OCI-LY1 (cell line): ENCODE measurements around the gene KCNE1.

Source experiments
- EZH2 ChIP-seq: fragments of 200-600 bp; sonication (generic), shearing (Covaris generic); IDR thresholded peaks from 2 replicates; pipeline ENCODE4 v1.8.0; 2017; ENCODE audit warnings: borderline replicate concordance, mixed run types, mild to moderate bottlenecking, antibody characterized with exemption, low read length, moderate library complexity, mixed read lengths
- TF ChIP-seq, protein P1 (sequence below): fragments of 200-600 bp; sonication (generic), shearing (Covaris generic); IDR thresholded peaks from 2 replicates; pipeline ENCODE4 v1.5.1; 2017; ENCODE audit warnings: mild to moderate bottlenecking, antibody characterized with exemption, low read length, moderate library complexity, mixed read lengths

DNA sequence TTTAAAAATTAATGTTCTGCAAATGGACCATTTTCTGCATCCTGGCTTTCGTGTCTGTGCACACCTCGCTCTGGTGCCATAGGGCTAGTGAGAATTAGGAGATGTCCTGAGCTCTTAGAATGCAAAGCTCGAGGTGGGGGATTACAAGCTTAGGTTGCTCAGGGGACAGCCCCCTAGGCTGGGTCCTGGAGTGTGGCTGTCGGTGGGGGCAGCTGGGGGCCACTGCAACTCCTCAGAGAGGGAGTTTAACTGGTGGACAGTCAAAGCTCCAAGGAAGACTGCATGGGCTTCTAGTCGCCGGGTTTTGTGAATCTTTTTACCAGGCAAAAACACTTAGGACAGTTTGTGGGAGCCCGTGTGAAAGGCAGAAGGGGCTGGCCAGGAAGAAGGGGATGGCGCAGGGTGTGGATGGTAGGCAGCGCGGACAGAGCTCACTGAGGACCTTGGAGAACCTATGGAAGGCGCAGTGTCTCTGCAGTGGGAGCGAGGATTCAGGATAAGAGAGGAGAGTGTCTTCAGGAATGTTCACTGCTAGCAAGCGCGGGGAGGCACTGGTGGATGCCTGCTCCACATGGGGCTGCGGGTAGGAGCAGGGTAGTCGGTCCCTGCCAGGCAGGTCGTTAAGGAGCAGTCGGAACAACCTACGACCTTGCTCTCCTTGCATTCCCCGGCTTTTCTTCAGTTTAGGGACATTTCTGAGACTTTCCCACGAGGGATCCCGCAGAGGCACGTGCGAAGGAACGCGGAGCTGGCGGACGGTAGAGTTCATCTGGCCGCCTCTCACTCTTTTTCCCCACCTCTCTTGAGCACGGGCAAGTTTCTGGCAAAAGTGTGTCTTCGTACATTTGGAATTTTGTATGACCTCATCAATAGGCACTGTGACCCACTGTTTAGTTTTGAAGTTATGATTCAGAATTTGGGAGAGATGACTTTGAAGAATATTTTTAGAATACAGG is 12.9 kb upstream of the KCNE1 start:
- TF ChIP-seq, protein P1, sequence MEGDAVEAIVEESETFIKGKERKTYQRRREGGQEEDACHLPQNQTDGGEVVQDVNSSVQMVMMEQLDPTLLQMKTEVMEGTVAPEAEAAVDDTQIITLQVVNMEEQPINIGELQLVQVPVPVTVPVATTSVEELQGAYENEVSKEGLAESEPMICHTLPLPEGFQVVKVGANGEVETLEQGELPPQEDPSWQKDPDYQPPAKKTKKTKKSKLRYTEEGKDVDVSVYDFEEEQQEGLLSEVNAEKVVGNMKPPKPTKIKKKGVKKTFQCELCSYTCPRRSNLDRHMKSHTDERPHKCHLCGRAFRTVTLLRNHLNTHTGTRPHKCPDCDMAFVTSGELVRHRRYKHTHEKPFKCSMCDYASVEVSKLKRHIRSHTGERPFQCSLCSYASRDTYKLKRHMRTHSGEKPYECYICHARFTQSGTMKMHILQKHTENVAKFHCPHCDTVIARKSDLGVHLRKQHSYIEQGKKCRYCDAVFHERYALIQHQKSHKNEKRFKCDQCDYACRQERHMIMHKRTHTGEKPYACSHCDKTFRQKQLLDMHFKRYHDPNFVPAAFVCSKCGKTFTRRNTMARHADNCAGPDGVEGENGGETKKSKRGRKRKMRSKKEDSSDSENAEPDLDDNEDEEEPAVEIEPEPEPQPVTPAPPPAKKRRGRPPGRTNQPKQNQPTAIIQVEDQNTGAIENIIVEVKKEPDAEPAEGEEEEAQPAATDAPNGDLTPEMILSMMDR: no peak
- no peak for TF ChIP-seq EZH2
